Epithelial cell of proximal tubule (primary cell): ENCODE data around the gene LRRK1. TPM values are rescaled to one million over a fixed set of nuclear protein-coding genes. Genes with fewer than 3 reads are reported as not detected.

Experiments
- DNase-seq: peaks from one replicate; pipeline ENCODE4 v3.0.0-alpha.2; 2011; ENCODE audit warnings: low read depth
- H3K4me3 ChIP-seq: 2 replicates; pipeline ENCODE4 v1.5.1; 2011; ENCODE audit warnings: low read depth, mild to moderate bottlenecking, low read length
- total RNA-seq: library from RNA; depleted of rRNA; stranded (reverse); fragments of >200 nt; gene quantifications from 2 replicates; pipeline ENCODE4 v1.2.3, GENCODE V29; 2015
- TF ChIP-seq, protein P1 (sequence below): conservative IDR thresholded peaks from 2 replicates; pipeline ENCODE4 v1.5.1; 2012; ENCODE audit warnings: low read depth, mild to moderate bottlenecking, low read length

Gene LRRK1
- total RNA-seq, 1 donor from 2014 or later: 8.1 TPM

- DNase-seq: no peak
- TF ChIP-seq, protein P1, sequence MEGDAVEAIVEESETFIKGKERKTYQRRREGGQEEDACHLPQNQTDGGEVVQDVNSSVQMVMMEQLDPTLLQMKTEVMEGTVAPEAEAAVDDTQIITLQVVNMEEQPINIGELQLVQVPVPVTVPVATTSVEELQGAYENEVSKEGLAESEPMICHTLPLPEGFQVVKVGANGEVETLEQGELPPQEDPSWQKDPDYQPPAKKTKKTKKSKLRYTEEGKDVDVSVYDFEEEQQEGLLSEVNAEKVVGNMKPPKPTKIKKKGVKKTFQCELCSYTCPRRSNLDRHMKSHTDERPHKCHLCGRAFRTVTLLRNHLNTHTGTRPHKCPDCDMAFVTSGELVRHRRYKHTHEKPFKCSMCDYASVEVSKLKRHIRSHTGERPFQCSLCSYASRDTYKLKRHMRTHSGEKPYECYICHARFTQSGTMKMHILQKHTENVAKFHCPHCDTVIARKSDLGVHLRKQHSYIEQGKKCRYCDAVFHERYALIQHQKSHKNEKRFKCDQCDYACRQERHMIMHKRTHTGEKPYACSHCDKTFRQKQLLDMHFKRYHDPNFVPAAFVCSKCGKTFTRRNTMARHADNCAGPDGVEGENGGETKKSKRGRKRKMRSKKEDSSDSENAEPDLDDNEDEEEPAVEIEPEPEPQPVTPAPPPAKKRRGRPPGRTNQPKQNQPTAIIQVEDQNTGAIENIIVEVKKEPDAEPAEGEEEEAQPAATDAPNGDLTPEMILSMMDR: no peak
- no peak overlapping the region for H3K4me3 ChIP-seq
Measured at GRCh38 chr15:101031213-101031612, 112.1 kb downstream of the LRRK1 start.

DNA sequence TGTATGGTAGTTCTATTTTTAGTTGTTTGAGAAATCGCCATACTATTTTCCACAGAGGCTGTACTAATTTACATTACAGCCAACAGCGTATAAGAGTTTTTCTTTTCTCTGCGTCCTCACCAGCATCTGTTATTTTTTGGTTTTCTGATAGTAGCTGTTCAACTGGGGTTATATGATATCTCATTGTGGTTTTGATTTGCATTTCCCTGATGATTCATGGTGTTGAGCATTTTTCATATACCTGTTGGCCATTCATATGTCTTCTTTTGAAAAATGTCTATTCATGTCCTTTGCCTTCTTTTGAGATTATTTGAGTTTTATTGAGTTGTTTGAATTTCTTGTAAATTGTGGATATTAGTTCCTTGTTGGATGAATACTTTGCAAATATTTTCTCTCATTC, 114.6 kb downstream of the LRRK1 start:
- DNase-seq: no peak
- no peak overlapping the region for H3K4me3 ChIP-seq
- TF ChIP-seq, protein P1: no peak

DNA sequence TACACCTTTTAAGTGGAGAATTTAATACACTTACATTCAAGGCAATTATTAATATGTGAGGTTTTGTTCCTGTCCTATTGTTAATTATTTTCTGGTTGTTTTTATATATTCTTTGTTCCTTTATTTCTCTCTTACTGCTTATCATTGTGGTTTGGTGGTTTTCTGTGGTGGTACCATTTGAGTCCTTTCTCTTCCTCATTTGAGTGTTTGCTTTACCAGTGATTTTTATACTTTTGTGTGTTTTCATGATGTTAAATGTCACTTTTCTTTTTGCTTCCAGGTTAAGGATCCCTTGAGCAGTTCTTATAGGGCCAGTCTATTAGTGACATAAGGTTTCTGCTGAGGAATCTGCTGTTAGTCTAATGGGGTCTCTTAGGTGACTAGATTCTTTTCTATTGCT, 116.5 kb downstream of the LRRK1 start:
- no peak for DNase-seq
- TF ChIP-seq, protein P1: no peak
- no peak overlapping the region for H3K4me3 ChIP-seq

DNA sequence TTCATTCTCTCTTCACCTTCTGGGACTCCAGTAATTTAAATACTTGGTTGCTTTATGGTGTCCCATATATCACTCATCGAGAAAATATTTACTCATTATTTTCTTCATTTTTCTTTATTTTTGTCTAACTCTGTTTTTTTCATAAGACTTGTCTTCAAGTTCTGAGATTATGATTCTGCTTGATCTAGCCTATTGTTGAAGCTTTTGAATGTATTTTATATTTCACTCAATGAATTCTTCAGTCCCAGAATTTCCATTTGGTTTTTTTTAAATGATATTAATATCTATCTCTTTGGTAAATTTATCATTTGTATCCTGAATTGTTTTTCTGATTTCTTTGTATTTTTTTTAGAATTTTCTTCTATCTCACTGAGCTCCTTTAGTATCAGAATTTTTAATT, 117.0 kb downstream of the LRRK1 start:
- H3K4me3 ChIP-seq: no peak overlapping the region
- DNase-seq: no peak
- TF ChIP-seq, protein P1: no peak

GRCh38 chr15:101037090-101037830, 118.1 kb downstream of the LRRK1 start:
- TF ChIP-seq, protein P1: no peak
- no peak overlapping the region for H3K4me3 ChIP-seq
- DNase-seq: no peak

- DNase-seq: no peak
- TF ChIP-seq, protein P1: no peak
- no peak overlapping the region for H3K4me3 ChIP-seq
Measured at GRCh38 chr15:101038327-101039003, 119.3 kb downstream of the LRRK1 start.
